GM21529 (cell line): ENCODE data around the gene STXBP5.
"Not testable (repeated sequence)": the region's sequence is repeated elsewhere in the genome, so short reads cannot be mapped to it uniquely, and the experiment has no call there.

Source experiments
- ATAC-seq: cut with Tn5 transposase; IDR thresholded peaks from one replicate; pipeline ENCODE4 v1.9.1; 2021; ENCODE audit not compliant: unreplicated experiment

The STXBP5 gene

DNA sequence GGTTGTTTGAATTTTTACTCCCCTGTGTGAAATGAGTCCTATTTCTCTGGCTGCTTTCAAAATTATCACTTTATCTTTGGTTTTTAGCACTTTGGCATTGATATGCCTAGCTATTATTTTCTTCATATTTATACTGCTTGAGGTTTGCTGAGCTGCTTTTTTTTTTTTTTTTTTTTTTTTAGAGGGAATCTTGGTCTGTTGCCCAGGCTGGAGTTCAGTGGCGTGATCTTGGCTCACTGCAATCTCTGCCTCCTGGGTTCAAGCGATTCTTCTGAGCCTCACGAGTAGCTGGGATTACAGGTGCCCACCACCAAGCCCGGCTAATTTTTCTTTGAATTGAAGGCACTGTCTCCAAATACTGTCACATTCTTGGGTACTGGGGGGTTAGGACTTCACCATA, 40.6 kb downstream of the STXBP5 start:
- no peak for ATAC-seq

DNA sequence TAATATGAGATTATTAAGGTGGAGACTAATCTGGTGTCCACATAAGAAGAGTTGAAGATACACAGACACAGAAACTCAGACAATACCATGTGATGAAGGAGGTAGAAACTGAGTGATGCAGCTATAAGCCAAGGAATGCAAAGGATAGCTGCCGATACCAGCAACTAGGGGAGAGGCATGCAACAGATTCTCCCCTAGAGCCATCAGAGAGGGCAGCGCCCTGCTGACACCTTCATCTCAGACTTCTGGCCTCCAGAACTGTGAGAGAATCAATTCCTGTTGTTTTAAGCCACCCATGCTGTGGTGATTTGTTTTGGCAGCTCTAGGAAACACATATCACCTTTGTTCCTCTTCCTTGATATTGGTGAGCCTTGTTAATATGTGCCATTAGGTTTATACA, 41.5 kb downstream of the STXBP5 start:
- ATAC-seq: no peak

GRCh38 chr6:147246853-147247635, 42.8 kb downstream of the STXBP5 start:
- ATAC-seq: no peak

GRCh38 chr6:147248859-147249258, 44.6 kb downstream of the STXBP5 start:
- no peak for ATAC-seq

- no peak for ATAC-seq
These were observed 46.9 kb downstream of the STXBP5 start for GRCh38 chr6:147251072-147251471.

DNA sequence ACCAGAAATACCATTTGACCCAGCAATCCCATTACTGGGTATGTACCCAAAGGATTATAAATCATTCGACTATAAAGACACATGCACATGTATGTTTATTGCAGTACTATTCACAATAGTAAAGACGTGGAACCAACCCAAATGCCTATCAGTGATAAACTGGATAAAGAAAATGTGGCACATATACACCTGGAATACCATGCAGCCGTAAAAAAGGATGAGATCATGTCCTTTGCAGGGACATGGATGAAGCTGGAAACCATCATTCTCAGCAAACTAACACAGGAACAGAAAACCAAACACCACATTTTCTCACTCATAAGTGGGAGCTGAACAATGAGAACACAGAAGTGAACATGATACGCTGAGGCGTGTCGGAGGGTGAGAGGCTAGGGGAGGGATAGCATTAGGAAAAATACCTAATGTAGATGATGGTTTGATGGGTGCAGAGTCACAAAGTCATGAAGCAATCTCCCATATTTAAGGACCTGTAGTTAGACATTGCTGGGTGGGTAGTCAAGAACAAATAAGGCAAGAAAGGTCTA, 50.8 kb downstream of the STXBP5 start:
- not testable (repeated sequence) for ATAC-seq

DNA sequence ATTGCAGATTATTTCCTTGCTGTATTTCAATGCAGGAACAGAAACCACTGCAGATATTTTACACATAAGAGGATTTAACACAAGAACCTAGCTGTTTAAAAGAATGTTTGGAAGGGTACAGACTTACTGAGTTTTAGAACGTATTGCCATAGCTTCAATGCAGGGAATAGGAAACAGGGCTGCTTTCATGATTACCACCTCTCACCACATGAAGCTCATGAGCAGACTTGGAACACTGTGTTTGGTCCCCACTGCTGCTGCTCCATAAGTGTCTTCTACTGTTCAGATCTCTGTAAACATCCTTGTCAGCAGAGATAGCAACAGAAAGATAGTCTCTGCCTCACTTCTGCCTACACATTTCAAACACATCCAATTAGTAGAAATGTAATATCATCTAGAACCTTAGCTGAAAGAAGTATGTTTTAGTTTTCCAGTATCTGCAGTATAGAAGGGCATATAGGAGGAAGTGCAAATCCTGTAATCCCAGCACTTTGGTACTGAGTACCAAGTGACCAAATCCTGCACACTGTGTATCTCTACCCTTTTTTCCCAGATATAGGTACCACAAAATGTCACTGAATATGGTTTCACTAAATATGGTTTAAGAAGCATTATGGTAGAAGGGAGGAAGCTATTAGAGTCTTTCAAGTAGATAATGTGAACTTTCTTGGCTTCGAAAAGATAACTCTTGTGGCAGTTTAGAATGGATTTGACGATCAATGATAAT, 51.9 kb downstream of the STXBP5 start:
- no peak for ATAC-seq

- ATAC-seq: no peak
These were observed 53.5 kb downstream of the STXBP5 start for GRCh38 chr6:147257760-147258159.

- no peak for ATAC-seq
These were observed 55.9 kb downstream of the STXBP5 start for GRCh38 chr6:147260091-147260490.

GRCh38 chr6:147262946-147263345, 58.7 kb downstream of the STXBP5 start:
- no peak for ATAC-seq

DNA sequence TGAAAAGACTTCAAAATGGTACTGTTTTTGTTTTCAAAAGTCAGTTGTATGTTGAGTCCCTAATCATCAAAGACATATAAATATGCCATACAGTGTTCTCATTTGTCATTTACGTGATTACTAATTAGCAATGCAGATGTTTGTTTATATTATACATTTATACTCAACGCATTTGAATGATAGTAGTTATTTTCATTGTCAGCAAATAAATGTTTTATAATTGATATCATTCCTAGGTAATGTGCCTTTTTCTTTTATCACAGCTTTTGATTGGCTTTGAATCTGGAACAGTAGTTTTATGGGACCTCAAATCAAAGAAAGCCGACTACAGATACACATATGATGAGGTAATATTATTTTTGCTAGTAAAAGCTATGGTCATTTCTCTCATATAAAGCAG, 62.6 kb downstream of the STXBP5 start:
- ATAC-seq: no peak

DNA sequence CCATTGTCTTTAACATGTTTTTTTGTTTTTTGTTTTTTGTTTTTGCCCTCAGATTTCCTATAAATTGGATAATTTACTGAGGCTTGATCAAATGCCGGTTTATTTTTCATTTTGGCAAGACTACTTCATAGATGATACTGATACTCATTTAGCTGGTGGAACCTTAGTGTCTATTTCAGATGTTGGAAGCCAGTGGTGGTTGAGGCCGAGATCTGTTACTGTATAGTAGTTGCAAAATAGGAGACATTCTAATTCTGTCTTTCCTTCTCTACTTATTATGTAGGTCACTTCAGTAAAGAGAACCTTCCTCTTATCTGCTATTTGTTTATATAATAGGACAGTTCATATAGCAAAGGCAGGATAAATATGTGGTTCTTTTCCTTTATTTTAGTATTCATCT, 63.4 kb downstream of the STXBP5 start:
- no peak for ATAC-seq

- ATAC-seq: no peak
These were observed 64.0 kb downstream of the STXBP5 start for GRCh38 chr6:147268254-147268653.

DNA sequence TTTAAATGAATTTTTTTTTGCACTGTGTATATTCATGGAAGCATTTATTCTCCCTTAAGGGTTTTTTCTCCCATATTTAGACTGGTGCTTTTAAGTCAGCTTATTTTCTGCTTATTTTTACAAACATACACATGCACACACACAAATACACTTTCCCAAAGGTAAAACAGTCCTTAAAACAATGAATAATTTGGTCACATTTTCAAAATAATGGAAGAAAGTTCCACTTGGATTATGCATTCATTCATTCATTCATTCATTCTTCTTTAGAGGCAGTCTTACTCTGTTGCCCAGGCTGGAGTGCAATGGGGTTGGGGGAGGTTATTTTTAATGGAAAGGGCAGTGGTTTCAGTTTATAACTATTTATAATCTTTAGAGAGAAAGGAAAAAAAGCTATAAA, 69.8 kb downstream of the STXBP5 start:
- no peak for ATAC-seq

GRCh38 chr6:147274776-147275175, 70.6 kb downstream of the STXBP5 start:
- ATAC-seq: no peak

- no peak for ATAC-seq
These were observed 74.7 kb downstream of the STXBP5 start for GRCh38 chr6:147278891-147279290.

GRCh38 chr6:147279427-147279826, 75.2 kb downstream of the STXBP5 start:
- no peak for ATAC-seq

GRCh38 chr6:147281895-147282565, 77.8 kb downstream of the STXBP5 start:
- no peak for ATAC-seq

- ATAC-seq: no peak
These were observed 78.3 kb downstream of the STXBP5 start for GRCh38 chr6:147282566-147282959.

DNA sequence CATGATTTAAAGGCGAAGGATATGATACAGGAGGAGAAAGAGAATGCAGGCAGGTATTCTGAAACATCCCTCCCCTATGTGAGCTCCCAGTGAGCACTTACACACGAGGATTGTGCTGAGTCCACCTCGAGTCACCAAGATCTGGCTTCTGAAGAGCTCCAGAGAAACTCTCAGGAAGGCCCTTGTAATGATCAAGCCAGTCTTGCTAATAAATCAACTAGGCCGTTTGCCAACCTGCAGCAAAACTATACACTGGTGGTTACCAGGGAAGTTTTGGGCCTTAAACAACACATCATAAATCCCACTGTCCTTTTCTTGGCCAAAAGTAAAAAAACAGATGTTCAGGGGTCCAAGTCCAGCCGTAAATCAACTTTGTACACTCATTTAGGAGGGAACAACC, 79.2 kb downstream of the STXBP5 start:
- no peak for ATAC-seq

DNA sequence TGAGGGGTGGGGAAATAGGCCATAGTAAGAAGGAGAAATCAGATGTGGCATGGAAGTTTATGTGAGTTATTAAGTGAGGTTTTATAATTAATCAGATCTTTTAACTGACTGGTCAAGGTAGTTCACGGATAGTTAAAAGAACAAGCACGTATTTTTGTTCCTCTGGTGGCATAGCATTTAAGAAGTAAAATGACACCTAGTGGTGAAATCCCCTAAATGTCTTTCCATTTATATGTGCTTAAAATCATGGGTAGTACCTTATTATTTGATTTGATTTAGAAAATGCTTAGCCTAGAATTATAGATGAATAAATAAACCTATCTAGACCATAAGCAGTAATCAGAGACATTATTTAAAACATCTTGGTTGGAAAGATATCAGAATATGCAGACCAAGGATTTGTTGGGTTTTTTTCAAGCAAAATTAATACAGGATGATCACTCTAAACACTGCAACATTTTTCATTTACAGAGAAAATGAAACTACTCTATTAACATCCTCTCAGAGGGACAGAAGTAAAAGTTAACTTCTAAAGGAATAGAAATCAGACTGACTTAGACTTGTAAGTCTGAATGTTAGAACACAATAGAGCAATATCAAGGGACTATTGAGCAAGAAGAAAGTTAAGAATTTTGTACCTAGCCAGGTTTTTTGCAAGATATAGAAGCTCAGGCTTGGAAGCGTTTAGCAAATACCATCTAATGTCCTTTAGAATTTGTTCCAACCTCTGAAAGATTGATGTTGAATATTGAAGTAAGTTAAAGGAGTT, 81.1 kb downstream of the STXBP5 start:
- ATAC-seq: peak; percentile 74
